GM12878 (cell line): Measurements from ENCODE around the gene RAB22A. TPM values are rescaled to one million over a fixed set of nuclear protein-coding genes. Genes with fewer than 3 reads are reported as not detected.
A peak's percentile ranks its signal among the peaks of the same experiment; 100 is the strongest.

Experiments used
- BHLHE40 ChIP-seq, 2 experiments: fragments of 450-650 bp in 1 of 2; IDR thresholded peaks; 2 replicates each; pipeline ENCODE4 v1.6.1; 2011 to 2017; ENCODE audit warnings: low read depth in 2 of 2, borderline replicate concordance in 1 of 2, improper control_type of control experiment in 1 of 2, low read length in 1 of 2, mild to moderate bottlenecking in 1 of 2
- CEBPZ ChIP-seq: fragments of 150-350 bp; IDR thresholded peaks from 2 replicates; pipeline ENCODE4 v1.6.1; 2016; ENCODE audit warnings: low read depth, low read length
- EED ChIP-seq: sonication (generic); IDR thresholded peaks from 2 replicates; pipeline ENCODE4 v1.6.1; 2016; ENCODE audit warnings: antibody characterized with exemption, low read depth
- EGR1 ChIP-seq, 2 experiments: IDR thresholded peaks; 1 replicate in 1 of 2; 2 replicates in 1 of 2; pipeline ENCODE4 v1.6.1; 2011 to 2012; ENCODE audit warnings: low read depth in 2 of 2, low read length in 2 of 2, borderline replicate concordance in 1 of 2, mild to moderate bottlenecking in 1 of 2, moderate library complexity in 1 of 2
- FOXK2 ChIP-seq: fragments of 450-650 bp; IDR thresholded peaks from 2 replicates; pipeline ENCODE4 v1.6.1; 2017; ENCODE audit warnings: mild to moderate bottlenecking, moderate library complexity
- HCFC1 ChIP-seq: fragments of 150-350 bp; IDR thresholded peaks from 2 replicates; pipeline ENCODE4 v1.6.1; 2014; ENCODE audit warnings: low read length
- IKZF2 ChIP-seq, 2 experiments: fragments of 450-650 bp; IDR thresholded peaks; 2 replicates each; pipeline ENCODE4 v1.6.1; 2017; ENCODE audit warnings: mild to moderate bottlenecking in 2 of 2, moderate library complexity in 2 of 2
- IRF3 ChIP-seq: fragments of 450-650 bp; IDR thresholded peaks from 2 replicates; pipeline ENCODE4 v1.6.1; 2014; ENCODE audit warnings: mild to moderate bottlenecking
- MAX ChIP-seq: IDR thresholded peaks from 2 replicates; pipeline ENCODE4 v1.6.1; 2012; ENCODE audit warnings: low read depth, low read length, improper control_type of control experiment
- MLLT1 ChIP-seq: fragments of 450-650 bp; IDR thresholded peaks from 2 replicates; pipeline ENCODE4 v1.6.1; 2016; ENCODE audit warnings: mild to moderate bottlenecking
- MTA3 ChIP-seq: IDR thresholded peaks from 2 replicates; pipeline ENCODE4 v1.6.1; 2012; ENCODE audit warnings: low read length, inconsistent platforms, borderline replicate concordance
- PAX5 ChIP-seq: IDR thresholded peaks from 2 replicates; pipeline ENCODE4 v1.6.1; 2011; ENCODE audit warnings: low read depth, low read length, borderline replicate concordance
- SPI1 ChIP-seq: IDR thresholded peaks from 2 replicates; pipeline ENCODE4 v1.6.1; 2011; ENCODE audit warnings: low read depth, mild to moderate bottlenecking, low read length, moderate library complexity, borderline replicate concordance; ENCODE audit not compliant: insufficient read depth
- STAT3 ChIP-seq: IDR thresholded peaks from 2 replicates; pipeline ENCODE4 v1.6.1; 2011; ENCODE audit warnings: low read depth, low read length, improper control_type of control experiment
- SUZ12 ChIP-seq: fragments of 200-600 bp; sonication (generic); IDR thresholded peaks from one replicate; pipeline ENCODE4 v1.6.1; 2018; ENCODE audit warnings: antibody characterized with exemption, mild to moderate bottlenecking; ENCODE audit not compliant: unreplicated experiment
- TARDBP ChIP-seq: IDR thresholded peaks from 2 replicates; pipeline ENCODE4 v1.6.1; 2016; ENCODE audit warnings: borderline replicate concordance
- TCF7 ChIP-seq: IDR thresholded peaks from 2 replicates; pipeline ENCODE4 v1.6.1; 2014; ENCODE audit warnings: antibody characterized with exemption, borderline replicate concordance
- ZNF207 ChIP-seq: fragments of 450-650 bp; IDR thresholded peaks from 2 replicates; pipeline ENCODE4 v1.6.1; 2014; ENCODE audit warnings: antibody characterized with exemption, mild to moderate bottlenecking, borderline replicate concordance
- ZNF217 ChIP-seq: fragments of 450-650 bp; IDR thresholded peaks from 2 replicates; pipeline ENCODE4 v1.6.1; 2017; ENCODE audit warnings: antibody characterized with exemption, mild to moderate bottlenecking
- ZNF274 ChIP-seq: IDR thresholded peaks from one replicate; pipeline ENCODE4 v1.8.0; 2011; ENCODE audit not compliant: insufficient read length, insufficient read depth
- ZNF592 ChIP-seq: fragments of 450-650 bp; IDR thresholded peaks from 2 replicates; pipeline ENCODE4 v1.6.1; 2017; ENCODE audit warnings: mild to moderate bottlenecking, moderate library complexity
- polyA plus RNA-seq, 11 experiments: library from polyadenylated mRNA; depleted of rRNA in 4 of 11; unstranded in 6 of 11; stranded (reverse) in 5 of 11; fragments of >200 nt; fragmentation: Nextera tagmentation in 4 of 11; fragmentation: Illumina TruSeq in 1 of 11; extraction: Ambion mirVana in 4 of 11; extraction: Trizol in 1 of 11; gene quantifications; 1 replicate in 1 of 11; 2 replicates in 10 of 11; pipeline versions ENCODE4 v1.2.1 to v1.2.3, GENCODE V29; 2011 to 2016; ENCODE audit warnings: inconsistent platforms in 2 of 11, missing spikeins in 2 of 11, low read depth in 1 of 11
- total RNA-seq, 4 experiments: library from RNA; depleted of rRNA in 3 of 4; stranded (reverse); fragments of >200 nt in 3 of 4; fragmentation: Illumina TruSeq in 1 of 4; extraction: Trizol in 1 of 4; gene quantifications; 2 replicates each; pipeline versions ENCODE4 v1.2.1 to v1.2.3, GENCODE V29; 2013 to 2021

RAB22A gene
- total and polyA plus RNA-seq, 10 of the 15 experiments (the other 5 are each of a cell fraction or from before 2014, with no cell fraction given) = 2.7 to 12.0 (median 10.0) TPM

- TF ChIP-seq EED (no peak), ZNF217 (no peak), IKZF2 (IDR thresholded peaks at IDR 0.05) (no peak), CEBPZ (no peak), ZNF274 (no peak), MLLT1 (no peak), HCFC1 (no peak), TARDBP (no peak), SUZ12 (no peak), MAX (no peak), ZNF207 (peak; percentile 71; the same call in 1 of the 2 replicates), SPI1 (no peak), BHLHE40 (IDR thresholded peaks at IDR 0.05; ENCODE audit: borderline replicate concordance in 1 of 2, low read depth in 2 of 2, low read length in 1 of 2) (no peak), ZNF592 (peak; percentile 38; the same call in 1 of the 2 replicates), MTA3 (no peak), FOXK2 (no peak), TCF7 (no peak), PAX5 (no peak), EGR1 (IDR thresholded peaks at IDR 0.05; ENCODE audit: borderline replicate concordance in 1 of 2, low read depth in 2 of 2, low read length in 2 of 2) (no peak), IRF3 (no peak), STAT3 (no peak)
Measured at GRCh38 chr20:58389324-58389967, 79.9 kb downstream of the RAB22A start (continued).
